ENCODE measurements around the gene CDC27. TPM values are rescaled to one million over a fixed set of nuclear protein-coding genes. Genes with fewer than 3 reads are reported as not detected.

The CDC27 gene
- total RNA-seq, 4 donors from 2014 or later, result 38.7 to 87.6 (median 64.5) TPM

- WGBS, 2 donors, result 67 to 79% methylated on average over 2 of the region's 2 CpGs
- Histone ChIP-seq H3K36me3 (no peaks in the 10 kb centered on the region), H3K9me3 (no peaks in the 10 kb centered on the region), H3K4me3 (no peak overlapping the region), H3K27ac (no peak overlapping the region), H3K4me1 (peaks cover 0 to 30% (median 4%) of the 10 kb centered on the region in 4 donors), H3K27me3 (no peaks in the 10 kb centered on the region)
- no peak for TF ChIP-seq EP300 (IDR thresholded peaks at IDR 0.05)
- no peak for TF ChIP-seq POLR2A (IDR thresholded peaks at IDR 0.05)
- no peak for TF ChIP-seq CTCF (IDR thresholded peaks at IDR 0.05)
- no peak for DNase-seq (ENCODE audit: low spot score in 2 of 2)
These were observed 21.7 kb upstream of the CDC27 start for GRCh38 chr17:47210779-47211178.

DNA sequence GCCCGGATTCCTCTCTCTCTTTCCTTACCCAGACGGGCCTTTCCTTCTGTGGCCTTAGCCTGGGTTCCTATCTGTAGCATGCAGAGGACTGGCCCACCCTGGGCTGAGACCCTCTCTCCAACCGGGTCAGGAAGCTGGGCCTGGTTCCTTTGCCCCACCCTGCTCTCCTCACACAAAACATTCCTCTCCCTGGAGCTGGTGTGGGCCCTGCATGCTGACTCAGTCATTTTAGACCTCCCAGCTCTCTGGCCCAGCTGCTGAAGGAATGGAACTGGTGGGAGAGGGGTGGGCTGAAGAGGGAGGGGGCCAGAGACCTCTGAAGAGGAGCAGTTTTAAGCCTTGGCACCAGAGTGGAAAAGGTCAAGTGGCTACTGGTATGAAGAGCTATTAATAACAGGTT is 21.0 kb upstream of the CDC27 start:
- WGBS, 2 donors, result 42 to 59% methylated on average over 3 of the region's 3 CpGs
- Histone ChIP-seq H3K4me1 (peaks cover 0 to 36% (median 11%) of the 10 kb centered on the region in 4 donors), H3K9me3 (no peaks in the 10 kb centered on the region), H3K27me3 (no peaks in the 10 kb centered on the region), H3K36me3 (no peaks in the 10 kb centered on the region), H3K27ac (no peak overlapping the region), H3K4me3 (no peak overlapping the region)
- TF ChIP-seq POLR2A (IDR thresholded peaks at IDR 0.05), result no peak
- TF ChIP-seq CTCF (IDR thresholded peaks at IDR 0.05), result no peak
- TF ChIP-seq EP300 (IDR thresholded peaks at IDR 0.05), result no peak
- DNase-seq (ENCODE audit: low spot score in 2 of 2), result no peak

DNA sequence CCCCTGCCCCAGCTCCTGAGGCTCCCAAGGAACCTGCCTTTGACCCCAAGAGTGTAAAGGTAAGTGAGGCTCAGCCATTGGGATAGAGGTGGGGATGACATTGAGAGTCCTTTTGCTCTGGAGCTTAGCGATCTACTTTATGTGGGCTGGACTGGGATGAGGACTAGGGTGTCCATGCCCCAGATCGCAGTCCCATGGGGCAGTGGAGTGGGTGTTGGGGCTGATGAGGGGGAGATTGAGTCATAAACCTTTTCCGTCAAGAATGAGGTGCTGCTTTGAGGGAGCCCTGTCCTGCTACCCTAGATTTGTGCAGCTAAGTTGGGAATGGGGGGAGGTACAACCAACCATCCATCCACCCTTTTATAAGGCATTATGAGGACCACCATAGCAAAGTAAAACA is 20.4 kb upstream of the CDC27 start:
- H3K4me1 ChIP-seq, result peaks cover 0 to 42% (median 17%) of the 10 kb centered on the region in 4 donors
- no peak overlapping the region for H3K4me3 ChIP-seq
- no peak overlapping the region for H3K27ac ChIP-seq
- H3K27me3 ChIP-seq, result no peaks in the 10 kb centered on the region
- H3K9me3 ChIP-seq, result no peaks in the 10 kb centered on the region
- TF ChIP-seq EP300 (IDR thresholded peaks at IDR 0.05), result no peak
- no peak for TF ChIP-seq CTCF (IDR thresholded peaks at IDR 0.05)
- TF ChIP-seq POLR2A (IDR thresholded peaks at IDR 0.05), result no peak
- no peaks in the 10 kb centered on the region for H3K36me3 ChIP-seq
- 95 to 96% methylated on average over 3 of the region's 3 CpGs for WGBS, 2 donors
- no peak for DNase-seq (ENCODE audit: low spot score in 2 of 2)

GRCh38 chr17:47208744-47209488 is 19.8 kb upstream of the CDC27 start, which contains the start of gene MYL4:
TSS of gene MYL4 (plus strand) at chr17:47209348. CDS start at chr17:47209423, 75 bp downstream.
- Histone ChIP-seq H3K4me3 (no peak within 1 kb of the TSS), H3K27ac (no peak within 1 kb of the TSS), H3K36me3 (no peaks in the 10 kb centered on the region), H3K4me1 (peaks cover 0 to 48% (median 22%) of the 10 kb centered on the region in 4 donors), H3K27me3 (no peaks in the 10 kb centered on the region), H3K9me3 (no peaks in the 10 kb centered on the region)
- no peak for TF ChIP-seq POLR2A (IDR thresholded peaks at IDR 0.05)
- TF ChIP-seq CTCF (IDR thresholded peaks at IDR 0.05), result no peak
- TF ChIP-seq EP300 (IDR thresholded peaks at IDR 0.05), result no peak
- WGBS, 2 donors, result 65 to 80% methylated on average over 6 of the region's 6 CpGs
- DNase-seq (ENCODE audit: low spot score in 2 of 2), result no peak

Measured in tibial nerve (tissue), 4 donors.